ENCODE results near the gene NVL.

DNA sequence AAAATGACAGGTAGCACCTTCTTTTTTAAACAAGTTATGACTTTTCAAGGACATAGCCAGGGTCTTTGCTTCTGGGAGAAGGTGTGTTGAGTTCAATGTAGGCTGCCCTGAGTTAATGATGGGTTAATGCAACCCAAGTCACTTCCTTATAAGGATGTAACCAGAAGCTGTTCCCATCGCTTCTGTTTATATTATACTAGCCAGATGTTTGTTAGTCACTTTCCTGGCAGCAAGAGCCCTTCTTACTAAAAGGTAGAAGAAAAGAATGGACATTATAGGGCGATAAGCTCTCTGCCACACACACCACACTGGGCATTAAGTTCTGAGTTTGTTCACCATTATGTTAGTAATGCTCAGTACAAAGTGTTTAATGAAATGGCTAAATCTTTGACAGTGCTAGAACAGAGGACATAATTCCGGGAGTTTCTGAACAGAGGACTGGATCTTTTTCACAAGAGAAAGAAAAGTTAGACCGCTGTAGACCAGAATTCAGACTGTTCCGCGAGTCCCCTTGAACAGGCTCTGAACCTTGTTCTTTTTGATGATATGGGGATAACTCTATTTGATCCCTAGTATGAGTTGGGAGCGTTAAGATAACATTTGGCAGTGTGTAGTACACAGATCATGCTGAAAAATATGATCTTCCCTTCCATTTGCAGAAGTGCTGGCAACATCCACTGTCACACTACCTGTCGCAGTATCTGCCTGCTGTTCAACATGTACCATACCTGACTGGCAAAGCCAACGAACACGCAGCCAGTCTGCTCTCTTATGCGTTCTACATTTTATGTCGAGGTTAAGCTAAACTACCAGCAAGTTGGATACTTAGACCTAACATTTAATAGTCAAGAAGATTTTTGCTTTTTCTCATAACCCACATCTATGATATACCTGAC is 105.9 kb downstream of the NVL start:
- TF ChIP-seq POLR2AphosphoS5 (IDR thresholded peaks at IDR 0.05; ENCODE audit: low read depth, low read length) (no peak), SIN3A (IDR thresholded peaks at IDR 0.05; ENCODE audit: borderline replicate concordance, insufficient read depth, low read length) (no peak), REST (IDR thresholded peaks at IDR 0.05; ENCODE audit: insufficient read depth in 1 of 2, low read depth in 2 of 2, low read length in 2 of 2) (no peak), TAF1 (IDR thresholded peaks at IDR 0.05; ENCODE audit: borderline replicate concordance, insufficient read depth, low read length) (no peak), FOXP2 (optimal IDR thresholded peaks at IDR 0.05; ENCODE audit: borderline replicate concordance, extremely low read depth, extremely low read length, insufficient read depth) (no peak)
